ENCODE measurements around the gene IKZF2.

DNA sequence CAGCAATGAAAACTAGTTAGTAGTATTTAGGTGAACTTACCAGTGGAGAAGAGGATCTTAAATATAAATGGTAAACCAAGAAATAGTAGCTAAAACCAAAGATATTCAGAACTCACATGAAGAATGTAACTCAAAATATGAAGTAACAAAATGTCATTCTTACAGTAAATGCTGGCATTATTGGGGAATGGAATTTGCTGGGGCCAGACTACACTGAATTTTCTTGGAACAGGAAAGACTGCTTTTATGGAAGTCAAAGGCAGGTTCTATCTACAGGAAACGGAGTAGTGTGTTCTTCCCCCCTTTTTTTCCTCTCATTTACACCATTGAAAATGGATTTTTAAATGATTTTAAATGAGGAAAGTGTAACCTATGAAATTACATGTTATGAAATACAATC lies 188.7 kb downstream of the IKZF2 start:
- TF ChIP-seq, protein P1, sequence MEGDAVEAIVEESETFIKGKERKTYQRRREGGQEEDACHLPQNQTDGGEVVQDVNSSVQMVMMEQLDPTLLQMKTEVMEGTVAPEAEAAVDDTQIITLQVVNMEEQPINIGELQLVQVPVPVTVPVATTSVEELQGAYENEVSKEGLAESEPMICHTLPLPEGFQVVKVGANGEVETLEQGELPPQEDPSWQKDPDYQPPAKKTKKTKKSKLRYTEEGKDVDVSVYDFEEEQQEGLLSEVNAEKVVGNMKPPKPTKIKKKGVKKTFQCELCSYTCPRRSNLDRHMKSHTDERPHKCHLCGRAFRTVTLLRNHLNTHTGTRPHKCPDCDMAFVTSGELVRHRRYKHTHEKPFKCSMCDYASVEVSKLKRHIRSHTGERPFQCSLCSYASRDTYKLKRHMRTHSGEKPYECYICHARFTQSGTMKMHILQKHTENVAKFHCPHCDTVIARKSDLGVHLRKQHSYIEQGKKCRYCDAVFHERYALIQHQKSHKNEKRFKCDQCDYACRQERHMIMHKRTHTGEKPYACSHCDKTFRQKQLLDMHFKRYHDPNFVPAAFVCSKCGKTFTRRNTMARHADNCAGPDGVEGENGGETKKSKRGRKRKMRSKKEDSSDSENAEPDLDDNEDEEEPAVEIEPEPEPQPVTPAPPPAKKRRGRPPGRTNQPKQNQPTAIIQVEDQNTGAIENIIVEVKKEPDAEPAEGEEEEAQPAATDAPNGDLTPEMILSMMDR (IDR thresholded peaks at IDR 0.05), result no peak
- no peak for TF ChIP-seq POLR2A (IDR thresholded peaks at IDR 0.05)

All from uterus (tissue), 2 donors.